DMS114 treated with DMSO at 0.1 percent for 48 hours (cell line): Measurements from ENCODE around the gene SLFN14.
"Not testable (repeated sequence)": the region's sequence is repeated elsewhere in the genome, so short reads cannot be mapped to it uniquely, and the experiment has no call there.

Experiments
- DNase-seq: peaks from one replicate; lab custom pipeline; 2025; ENCODE audit not compliant: unreplicated experiment; lab: John Stamatoyannopoulos, UW

Gene SLFN14

DNA sequence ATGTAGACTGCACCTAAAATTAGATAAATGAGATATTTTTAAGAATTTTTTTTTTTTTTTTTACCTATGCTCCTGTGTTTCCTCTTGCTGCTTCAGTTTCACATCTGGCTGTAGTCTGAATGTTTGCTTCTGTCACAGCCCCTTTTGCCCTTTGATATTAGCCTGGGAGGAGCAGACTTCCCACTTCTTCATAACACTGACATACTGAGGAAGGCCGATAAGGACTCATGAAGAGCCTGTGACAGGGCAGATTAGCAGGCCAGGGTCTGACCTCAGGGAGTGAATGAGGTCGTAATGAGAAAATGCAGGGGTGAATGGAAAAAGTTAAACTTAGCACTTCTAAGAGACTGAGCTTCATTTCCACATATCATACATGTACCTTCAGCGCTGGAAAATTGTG lies at the start of gene SLFN14:
TSS of gene SLFN14 (minus strand) at position 117 of the 400 bp plus-strand sequence. CDS start 2,757 bp downstream, outside the sequence.
- no peak for DNase-seq

DNA sequence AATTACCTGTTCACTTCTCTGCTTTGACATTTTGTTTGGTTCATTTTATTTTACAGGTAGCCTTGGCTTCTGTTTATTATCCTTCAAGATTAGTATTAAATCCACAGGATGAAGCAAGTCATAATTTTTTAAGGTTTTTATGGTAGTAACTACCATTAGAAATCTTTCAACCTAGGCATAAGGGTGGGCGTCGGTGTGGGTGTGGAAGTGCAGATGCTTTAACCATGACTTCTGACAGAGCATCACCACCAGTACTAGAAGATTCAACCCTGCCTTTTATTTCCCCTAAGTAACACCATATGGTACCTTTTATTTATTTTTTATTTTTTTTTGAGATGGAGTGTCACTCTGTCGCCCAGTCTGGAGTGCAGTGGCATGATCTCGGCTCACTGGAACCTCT lies 49.2 kb upstream of the SLFN14 start:
- DNase-seq = no peak

DNA sequence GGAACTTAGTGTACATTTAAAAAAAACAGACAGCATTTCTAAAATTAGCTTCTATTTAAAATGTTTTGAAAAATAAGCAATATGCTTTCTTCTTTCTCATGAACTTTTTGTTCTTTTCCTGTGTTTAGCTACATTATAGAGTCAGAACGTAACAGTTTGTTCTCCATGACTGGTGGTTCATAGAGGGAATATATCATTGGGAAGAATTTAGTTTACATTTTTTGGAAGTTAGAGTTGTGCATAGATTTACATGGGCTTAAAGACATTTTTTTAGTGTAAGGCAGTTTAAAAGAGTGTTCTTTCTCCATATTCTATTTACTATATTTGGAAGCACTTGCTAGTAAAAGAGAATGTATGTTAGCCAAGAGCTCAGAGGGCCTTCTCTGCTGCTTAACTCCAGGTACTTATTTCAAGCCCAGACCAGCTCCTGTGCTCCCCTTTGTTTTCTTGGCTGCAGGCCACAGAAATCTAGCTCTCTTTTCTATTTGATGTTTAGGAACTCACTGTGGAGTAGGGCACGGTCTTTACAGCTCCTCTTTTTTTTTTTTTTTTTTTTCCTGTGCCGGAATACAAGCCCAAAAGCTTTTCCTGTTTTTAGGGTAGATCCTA lies 46.7 kb upstream of the SLFN14 start:
- DNase-seq = no peak

DNA sequence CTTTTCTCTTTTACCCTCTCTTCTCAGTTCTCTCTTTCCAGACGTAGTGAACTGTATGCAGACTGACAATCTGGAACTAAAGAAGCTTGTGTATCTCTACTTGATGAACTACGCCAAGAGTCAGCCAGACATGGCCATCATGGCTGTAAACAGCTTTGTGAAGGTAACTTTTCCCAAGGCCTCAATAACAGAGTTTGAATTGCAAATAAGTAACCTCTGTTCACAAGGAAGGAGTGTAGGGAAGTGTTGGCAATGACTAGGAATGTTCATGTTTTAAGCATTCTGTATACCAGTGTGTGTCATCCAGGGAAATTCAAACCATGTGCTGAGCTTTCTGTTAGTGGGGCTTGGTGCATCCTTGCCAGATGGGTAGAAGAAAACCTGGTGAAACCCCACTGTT lies 45.1 kb upstream of the SLFN14 start:
- no peak for DNase-seq

DNA sequence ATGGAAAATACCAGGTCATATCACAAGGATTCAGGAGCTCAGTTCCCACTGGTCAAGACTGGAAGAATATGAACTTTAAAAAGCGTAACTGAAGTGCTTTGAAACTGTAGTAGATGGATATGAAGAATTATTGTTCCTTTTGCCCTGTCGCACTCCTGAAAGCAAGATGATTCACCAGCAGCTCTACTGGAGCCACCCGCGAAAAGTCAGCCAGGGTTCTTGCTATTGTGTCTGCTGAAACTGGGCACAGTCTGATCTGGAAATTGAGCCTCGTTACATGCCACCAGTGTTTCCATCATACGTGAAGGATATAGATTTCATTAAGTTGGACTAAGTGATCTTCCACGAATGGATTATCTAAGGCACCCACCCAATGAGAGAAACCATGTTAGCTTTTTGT lies 43.1 kb upstream of the SLFN14 start:
- no peak for DNase-seq

DNA sequence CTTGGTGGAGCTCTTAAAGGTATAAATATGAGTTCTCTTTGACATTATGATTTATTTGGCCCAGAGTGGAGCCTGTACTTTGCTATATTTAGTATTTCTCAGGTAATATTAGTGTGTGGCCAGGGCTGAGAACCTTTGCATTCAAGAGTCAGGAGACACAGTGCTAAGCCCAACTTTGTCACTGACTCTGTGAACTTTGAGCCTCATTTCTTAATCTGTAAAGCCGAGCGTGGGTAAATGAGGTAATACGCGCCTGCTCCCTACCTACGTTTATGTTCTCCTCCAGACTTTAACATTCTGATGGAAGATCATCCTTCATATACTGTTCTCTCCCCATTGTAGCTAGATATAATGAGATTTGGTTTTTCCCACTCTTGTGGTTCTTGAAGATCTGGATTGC lies 37.0 kb upstream of the SLFN14 start:
- no peak for DNase-seq

DNA sequence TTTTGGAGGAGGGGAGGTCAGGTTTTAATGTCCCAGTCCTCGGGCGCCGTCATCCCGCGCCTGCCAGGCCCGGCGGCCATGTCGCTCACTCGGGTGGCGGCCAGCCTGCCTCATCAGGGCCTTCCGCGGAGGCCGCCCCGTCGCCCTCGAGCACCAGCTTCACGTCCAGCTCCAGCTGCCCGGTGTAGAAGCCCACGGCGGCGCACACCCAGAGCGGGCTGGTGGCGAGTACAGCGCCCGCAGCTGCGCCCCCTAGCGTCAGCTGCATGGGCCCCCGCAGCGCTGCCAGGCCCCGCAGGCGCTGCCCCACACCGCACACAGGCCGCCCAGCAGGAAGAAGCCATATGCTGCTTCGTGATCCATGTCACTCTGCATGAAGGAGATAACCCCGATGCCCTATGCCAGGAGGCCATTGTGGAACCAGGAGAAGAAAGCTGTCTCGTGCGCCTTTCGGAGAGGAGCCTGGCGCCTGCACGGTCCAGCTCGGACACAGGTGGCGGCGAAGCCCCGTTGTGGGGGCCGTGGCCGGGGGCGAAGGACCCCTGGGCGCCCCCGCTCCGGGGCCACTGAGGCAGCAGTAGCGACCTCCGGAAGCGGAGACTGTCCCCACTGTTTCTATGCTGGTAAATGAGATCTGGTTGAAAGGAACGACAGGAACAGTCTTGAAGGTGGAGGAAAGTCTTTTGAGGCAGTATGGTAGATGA lies 36.1 kb upstream of the SLFN14 start:
- DNase-seq = no peak

DNA sequence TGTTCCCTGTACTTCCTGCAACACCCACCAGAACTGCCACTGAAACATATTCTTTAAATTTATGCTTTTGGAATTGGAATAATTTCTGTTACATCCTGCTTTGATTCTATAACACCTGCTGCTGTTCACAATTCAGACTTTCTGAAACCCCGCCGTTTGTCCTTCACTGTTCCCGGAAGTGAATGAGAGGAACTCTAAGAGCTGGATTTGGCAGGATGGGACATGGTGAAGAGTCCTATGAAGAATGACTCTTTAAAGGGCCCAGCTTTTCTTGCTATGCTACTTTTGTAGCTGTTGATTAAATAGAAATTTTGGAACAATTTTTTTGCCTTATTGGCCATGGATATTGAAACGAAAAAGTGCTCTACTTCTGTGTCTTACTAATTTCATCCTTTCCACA lies 35.5 kb upstream of the SLFN14 start:
- no peak for DNase-seq

DNA sequence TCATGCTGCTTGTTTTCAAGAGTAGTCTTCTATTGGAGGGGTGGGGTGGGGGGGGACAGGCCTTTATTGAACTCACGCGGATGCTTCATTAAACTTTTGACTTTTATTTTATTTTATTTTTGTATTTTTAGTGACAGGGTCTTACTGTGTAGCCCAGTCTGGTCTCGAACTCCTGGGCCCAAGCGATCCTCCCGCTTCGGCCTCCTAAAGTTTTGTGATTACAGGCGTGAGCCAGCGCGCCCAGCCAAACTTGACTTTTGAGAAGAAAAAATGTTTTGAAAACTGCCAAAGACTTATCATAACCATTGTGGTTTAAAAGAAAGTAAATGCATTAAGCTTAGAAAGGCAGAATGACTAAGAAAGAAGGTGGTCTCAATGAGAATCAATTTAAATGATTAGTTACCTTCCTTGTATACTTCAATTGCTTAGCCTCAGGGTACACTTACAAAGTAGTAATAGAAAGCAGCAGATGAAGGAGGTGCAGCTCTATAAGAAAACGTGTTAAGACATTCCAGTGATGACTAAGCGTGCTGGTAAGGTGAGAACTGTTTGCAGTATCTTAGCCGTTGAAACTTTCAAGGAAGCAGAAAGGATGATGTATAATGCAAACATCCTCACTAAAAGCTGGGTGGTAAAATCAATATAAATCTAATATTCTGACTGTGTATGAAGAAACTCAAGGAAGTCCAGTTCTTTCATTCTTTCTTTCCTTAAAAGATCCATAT lies 27.7 kb upstream of the SLFN14 start:
- DNase-seq = no peak

DNA sequence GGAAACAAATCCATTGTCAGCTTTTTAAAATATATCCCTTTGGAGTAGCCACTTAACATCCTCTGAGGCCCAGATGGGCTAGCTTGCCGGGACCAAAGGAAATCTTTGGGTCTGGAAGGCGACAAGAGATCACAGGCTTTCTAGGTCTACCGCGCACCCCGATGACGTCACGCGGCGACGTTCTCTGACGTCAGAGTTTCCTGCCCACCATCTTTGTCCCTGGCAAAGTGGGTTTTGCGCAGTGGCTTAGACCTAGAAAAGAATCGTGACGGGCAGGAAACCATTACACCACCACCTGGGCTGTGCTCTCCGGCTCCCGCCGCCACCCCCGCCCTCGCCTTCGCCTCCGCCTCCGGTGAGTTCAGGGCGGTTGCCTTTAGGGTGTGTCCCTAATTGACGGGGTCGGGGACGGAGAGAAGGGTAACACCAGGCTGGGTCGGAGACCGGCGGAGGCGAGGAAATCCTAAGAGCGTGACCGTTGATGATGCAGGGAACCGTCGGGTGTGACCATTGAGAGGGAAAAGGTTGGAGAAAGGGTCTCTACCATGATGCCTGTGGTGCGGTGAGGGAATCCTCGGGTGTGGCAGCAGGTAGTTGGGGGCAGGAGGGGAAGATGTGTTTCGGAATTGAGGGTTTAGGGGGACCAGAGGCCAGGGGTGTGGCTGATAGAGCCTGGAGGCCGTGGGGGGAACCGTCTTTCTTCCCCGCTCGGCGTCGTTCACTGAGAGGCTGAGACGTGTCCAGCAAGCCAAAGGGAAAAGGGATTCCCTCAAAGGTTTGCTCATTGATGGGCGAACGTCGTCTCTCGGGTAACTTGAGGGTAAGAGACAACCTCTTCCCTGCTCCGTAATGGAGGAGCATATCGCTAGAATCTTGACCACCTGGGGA lies 26.7 kb upstream of the SLFN14 start, which contains the start of gene AP2B1:
TSS of gene AP2B1 (plus strand) at position 249 of the 888 bp plus-strand sequence. CDS start 6,709 bp downstream, outside the sequence.
- DNase-seq = peak; percentile 83

DNA sequence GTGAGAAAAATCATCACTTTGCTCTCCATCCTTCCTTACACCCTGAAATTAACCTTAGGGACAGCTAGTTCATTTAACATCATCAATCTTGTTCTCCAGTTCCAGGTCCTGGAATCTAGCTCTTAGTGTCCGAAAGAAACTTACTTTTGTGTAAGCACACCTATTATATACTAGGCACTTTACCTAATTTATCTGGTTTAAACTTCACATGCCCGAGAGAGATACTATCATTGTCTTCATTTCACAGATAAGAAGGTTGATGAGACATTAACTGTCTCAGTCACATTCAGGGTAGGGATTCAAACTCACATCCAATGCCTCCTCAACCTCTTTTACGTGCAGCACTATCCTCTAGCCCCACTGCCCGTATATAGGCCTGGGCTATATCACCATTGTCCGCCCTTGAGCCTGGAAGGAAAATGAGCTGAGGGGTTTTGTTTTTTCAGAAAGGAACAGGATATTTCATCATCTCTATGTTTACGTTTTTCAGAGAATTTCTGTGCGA lies 26.0 kb upstream of the SLFN14 start:
- no peak for DNase-seq

DNA sequence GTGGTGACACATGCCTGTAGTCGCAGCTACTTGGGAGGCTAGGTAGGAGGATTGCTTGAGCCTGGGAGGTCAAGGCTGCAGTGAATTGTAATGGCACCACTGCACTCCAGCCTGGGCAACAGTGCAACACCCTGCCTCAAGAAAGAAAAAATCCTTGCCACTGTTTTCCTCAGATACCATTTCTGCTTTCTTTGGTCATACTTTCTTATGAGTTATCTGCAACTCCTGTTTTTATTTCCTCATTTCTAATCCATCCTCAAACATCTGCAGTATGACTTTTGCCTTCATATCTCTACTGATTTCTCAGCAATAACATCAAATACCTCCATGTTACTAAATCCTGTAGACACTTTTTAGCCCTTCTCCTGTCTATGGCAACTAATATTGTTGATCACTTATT lies 23.4 kb upstream of the SLFN14 start:
- no peak for DNase-seq

DNA sequence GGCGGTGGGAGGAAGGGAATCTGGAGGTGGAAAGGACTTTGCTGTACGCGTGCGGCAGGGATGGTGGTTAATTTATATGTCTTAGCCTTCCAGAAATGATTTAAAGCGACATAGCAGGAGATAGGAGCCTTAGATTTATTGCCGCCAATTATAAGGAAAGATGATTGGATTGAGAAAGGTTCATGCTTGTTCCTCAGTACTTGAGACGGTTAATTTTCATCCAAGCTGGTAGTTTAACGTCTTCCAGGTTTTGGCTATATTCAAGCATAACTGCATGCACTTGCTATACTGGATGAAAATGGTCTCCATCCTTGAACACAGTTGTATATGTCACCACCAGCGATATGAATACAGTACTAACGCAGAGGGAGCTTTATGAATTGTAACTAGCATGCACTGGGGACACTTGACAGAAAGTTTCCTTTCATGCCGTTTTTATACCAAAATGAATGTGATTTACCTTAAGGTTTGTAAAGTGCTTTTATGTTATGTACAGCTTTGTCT lies 18.4 kb upstream of the SLFN14 start:
- DNase-seq = no peak

DNA sequence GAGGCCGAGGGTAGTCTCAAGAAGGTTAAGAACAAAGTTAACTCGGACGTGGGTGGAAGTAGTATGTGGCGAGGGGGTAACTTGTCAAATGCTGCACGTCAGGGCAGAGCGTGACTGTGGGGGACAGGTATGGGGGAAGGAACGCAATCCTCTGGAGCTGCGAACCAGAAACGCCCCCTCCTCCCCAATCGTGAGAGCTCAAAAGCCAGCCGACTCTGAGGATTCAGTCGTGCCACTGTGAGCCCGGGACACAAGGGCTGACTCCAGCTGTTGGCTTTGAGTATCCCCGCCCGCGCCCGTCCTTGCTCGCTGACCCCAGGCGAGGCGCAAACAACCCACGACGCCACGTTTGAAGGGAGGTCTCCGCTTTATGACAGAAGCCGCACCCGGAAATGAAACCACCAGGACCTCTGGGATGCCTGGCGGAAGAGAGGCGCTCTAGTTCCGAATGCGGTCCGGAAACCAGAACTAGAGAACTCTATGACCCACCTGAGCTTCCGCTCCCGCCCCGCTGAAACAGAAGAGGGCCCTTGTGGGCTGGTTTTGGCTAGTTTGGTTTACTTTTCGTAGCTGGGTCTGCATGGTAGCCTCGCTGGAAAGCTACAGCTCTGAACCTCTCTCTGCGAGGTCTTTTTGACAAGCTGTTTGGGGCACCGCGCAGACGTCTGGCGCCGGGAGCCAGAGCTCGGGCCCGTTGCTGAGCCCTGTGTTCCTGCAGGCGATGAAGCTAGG lies 17.7 kb upstream of the SLFN14 start, which contains the start of gene PEX12:
TSS of gene PEX12 (minus strand) at position 375 of the 732 bp plus-strand sequence. CDS start 550 bp downstream, outside the sequence.
- peak; percentile 83 for DNase-seq

DNA sequence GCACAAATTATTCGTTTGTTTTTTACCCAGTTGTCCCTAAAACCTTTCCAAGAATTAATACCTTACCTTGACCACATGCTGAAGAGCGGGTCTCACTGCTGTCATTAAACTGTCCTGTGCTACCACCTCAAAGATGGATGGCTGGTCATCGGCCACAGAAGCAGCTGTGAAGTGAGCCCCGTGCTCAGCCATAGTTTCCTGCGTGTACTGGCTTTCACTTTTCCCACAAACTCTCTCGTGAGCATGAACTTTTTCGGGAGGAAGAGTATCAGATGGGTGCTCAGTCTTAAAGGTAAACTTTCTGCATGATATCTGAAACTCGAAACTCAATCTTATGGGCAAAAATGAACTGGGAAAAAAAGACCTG lies 17.2 kb upstream of the SLFN14 start:
- no peak for DNase-seq

DNA sequence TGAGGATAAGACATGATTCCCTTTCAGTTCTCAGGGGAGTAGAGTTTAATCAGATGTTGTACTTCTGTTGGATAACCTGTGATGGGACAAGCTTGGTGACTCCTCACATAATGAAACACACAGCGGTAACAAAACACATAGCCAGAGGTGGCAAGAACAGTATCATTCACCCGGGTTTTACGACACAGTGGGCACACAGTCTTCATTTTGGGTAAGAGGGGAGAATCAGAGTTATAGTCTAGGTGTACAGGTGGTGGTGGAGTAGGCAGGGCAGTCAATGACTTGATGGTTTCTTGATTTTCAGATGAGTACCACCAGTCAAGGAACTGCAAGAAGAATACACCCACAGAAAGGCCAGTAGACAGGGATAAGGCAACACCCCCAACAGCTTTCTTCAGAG lies 15.1 kb upstream of the SLFN14 start:
- DNase-seq = no peak

DNA sequence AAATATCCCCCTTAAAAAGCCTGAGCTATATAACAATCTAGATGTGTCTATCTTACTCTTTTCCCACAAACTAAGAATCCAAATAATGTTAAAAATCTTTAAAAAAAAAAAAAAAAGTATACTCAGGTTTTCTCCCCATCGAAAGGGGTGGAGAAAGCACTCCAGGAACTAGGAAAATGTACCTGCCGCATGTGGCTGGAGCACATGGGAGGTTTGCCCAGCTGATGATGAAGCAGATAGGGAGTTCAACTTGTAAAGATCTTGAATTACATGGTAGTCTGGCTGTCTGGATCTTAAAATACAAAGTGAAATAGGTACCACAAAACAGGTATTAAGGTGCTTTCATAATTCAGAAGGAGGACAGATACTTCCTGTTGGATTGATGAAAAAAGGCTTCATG lies 8.8 kb upstream of the SLFN14 start:
- DNase-seq = no peak

DNA sequence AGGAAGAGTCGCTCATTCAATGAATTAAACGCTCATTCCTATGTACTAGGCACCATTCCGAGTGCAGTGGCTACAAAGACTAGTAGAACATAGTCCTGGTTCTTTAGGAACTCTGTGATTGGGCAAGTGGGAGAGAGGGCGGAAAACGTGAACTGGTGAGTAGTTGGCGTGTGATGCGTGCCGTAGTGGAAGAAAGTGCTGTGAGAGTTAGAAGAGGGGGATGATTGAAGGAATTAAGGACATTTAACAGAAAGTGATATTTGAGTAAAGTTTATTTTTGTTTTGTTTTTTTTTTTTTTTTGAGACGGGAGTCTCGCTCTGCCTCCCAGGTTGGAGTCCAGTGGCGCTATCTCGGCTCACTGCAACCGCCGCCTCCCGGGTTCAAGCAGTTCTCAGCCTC lies 7.9 kb upstream of the SLFN14 start:
- peak; percentile 46 for DNase-seq

DNA sequence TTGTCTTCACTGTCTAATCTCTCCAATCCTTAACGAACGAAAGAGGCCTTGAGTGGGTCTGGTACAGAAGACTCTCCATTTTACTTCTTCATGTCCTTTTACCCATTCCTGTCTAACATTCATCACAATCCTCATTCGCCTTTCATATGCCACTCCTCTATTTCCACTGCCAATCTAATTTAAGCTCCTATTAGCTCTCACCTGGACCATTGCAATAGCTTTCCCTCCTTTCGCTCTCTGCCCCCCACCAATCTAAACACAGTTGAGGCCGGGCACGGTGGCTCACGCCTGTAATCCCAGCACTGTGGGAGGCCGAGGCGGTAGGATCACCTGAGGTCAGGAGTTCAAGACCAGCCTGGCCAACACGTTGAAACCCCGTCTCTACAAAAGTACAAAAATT lies 6.3 kb upstream of the SLFN14 start:
- no peak for DNase-seq

DNA sequence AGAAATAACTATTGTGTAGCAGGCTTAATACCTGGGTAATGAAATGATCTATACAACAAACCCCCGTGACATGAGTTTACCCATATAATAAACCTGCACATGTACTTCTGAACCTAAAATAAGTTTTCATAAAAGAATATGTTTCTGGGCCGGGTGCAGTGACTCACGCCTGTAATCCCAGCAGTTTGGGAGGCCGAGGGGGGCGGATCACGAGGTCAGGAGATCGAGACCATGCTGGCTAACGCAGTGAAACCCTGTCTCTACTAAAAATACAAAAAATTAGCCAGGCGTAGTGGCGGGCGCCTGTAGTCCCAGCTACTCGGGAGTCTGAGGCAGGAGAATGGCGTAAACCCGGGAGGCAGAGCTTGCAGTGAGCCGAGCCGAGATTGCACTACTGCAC lies 2.6 kb upstream of the SLFN14 start:
- DNase-seq = not testable (repeated sequence)
